ENCODE results near the gene C14orf180.
A peak's percentile ranks its signal among the peaks of the same experiment; 100 is the strongest.

C14orf180 gene

GRCh38 chr14:104579507-104579906, at the start of gene C14orf180:
C14orf180 (plus strand) TSS chr14:104579764; CDS start chr14:104586431, 6,667 bp downstream.
- TF ChIP-seq CTCF (IDR thresholded peaks at IDR 0.05; ENCODE audit: insufficient read depth, low read depth, low read length, missing control alignments), result no peak
- no peak within 1 kb of the TSS for H3K4me3 ChIP-seq (ENCODE audit: low read length)
- no peak for DNase-seq (ENCODE audit: low read depth)

GRCh38 chr14:104530646-104531045, 48.9 kb upstream of the C14orf180 start:
- no peak for DNase-seq (ENCODE audit: low read depth)
- no peak for TF ChIP-seq CTCF (IDR thresholded peaks at IDR 0.05; ENCODE audit: insufficient read depth, low read depth, low read length, missing control alignments)

GRCh38 chr14:104531421-104532190, 48.0 kb upstream of the C14orf180 start:
- TF ChIP-seq CTCF (IDR thresholded peaks at IDR 0.05; ENCODE audit: insufficient read depth, low read depth, low read length, missing control alignments), result no peak
- no peak overlapping the region for H3K4me3 ChIP-seq (ENCODE audit: low read length)
- no peak for DNase-seq (ENCODE audit: low read depth)

More at GRCh38 chr14:104530646-104531045, 48.9 kb upstream of the C14orf180 start:
- H3K4me3 ChIP-seq (ENCODE audit: low read length), result no peak overlapping the region

- no peak overlapping the region for H3K4me3 ChIP-seq (ENCODE audit: low read length)
- DNase-seq (ENCODE audit: low read depth), result peak; percentile 39
- no peak for TF ChIP-seq CTCF (IDR thresholded peaks at IDR 0.05; ENCODE audit: insufficient read depth, low read depth, low read length, missing control alignments)
These were observed 47.4 kb upstream of the C14orf180 start for GRCh38 chr14:104532191-104532555.

- no peak overlapping the region for H3K4me3 ChIP-seq (ENCODE audit: low read length)
- TF ChIP-seq CTCF (IDR thresholded peaks at IDR 0.05; ENCODE audit: insufficient read depth, low read depth, low read length, missing control alignments), result no peak
- no peak for DNase-seq (ENCODE audit: low read depth)
These were observed 45.5 kb upstream of the C14orf180 start for GRCh38 chr14:104534036-104534435.

GRCh38 chr14:104536942-104537612, 42.5 kb upstream of the C14orf180 start:
- H3K4me3 ChIP-seq (ENCODE audit: low read length), result no peak overlapping the region
- TF ChIP-seq CTCF (IDR thresholded peaks at IDR 0.05; ENCODE audit: insufficient read depth, low read depth, low read length, missing control alignments), result no peak
- DNase-seq (ENCODE audit: low read depth), result peak; percentile 58

Measured in epithelial cell of esophagus (primary cell).